GM23248 (cell line): ENCODE data around the gene NCOR2. TPM values are rescaled to one million over a fixed set of nuclear protein-coding genes. Genes with fewer than 3 reads are reported as not detected.

Experiments
- DNase-seq: peaks from one replicate; pipeline ENCODE4 v3.0.0-alpha.2; 2015
- H2AFZ ChIP-seq: fragments of 200-600 bp; sonication (generic); 2 replicates; pipeline ENCODE4 v1.6.1; 2016; ENCODE audit warnings: antibody characterized with exemption
- H3F3A ChIP-seq: fragments of 200-600 bp; sonication (generic); 2 replicates; pipeline ENCODE4 v1.6.1; 2016; ENCODE audit warnings: mild to moderate bottlenecking, antibody characterized with exemption, mixed run types; ENCODE audit not compliant: insufficient read depth
- H3K27ac ChIP-seq: fragments of 200-600 bp; sonication (generic); 2 replicates; pipeline ENCODE4 v1.5.1; 2016; ENCODE audit warnings: mild to moderate bottlenecking
- H3K27me3 ChIP-seq: fragments of 200-600 bp; sonication (generic); replicated peaks from 2 replicates; pipeline ENCODE4 v1.6.1; 2016; ENCODE audit warnings: mild to moderate bottlenecking; ENCODE audit not compliant: insufficient read depth
- H3K36me3 ChIP-seq: fragments of 200-600 bp; sonication (generic); 2 replicates; pipeline ENCODE4 v1.6.1; 2016; ENCODE audit warnings: low read depth, mild to moderate bottlenecking
- H3K4me1 ChIP-seq: fragments of 200-600 bp; sonication (generic); 2 replicates; pipeline ENCODE4 v1.6.1; 2016; ENCODE audit warnings: mild to moderate bottlenecking; ENCODE audit not compliant: insufficient read depth
- H3K4me2 ChIP-seq: fragments of 200-600 bp; sonication (generic); one replicate; pipeline ENCODE4 v1.6.1; 2016; ENCODE audit warnings: mild to moderate bottlenecking; ENCODE audit not compliant: unreplicated experiment
- H3K4me3 ChIP-seq: fragments of 200-600 bp; sonication (generic); 2 replicates; pipeline ENCODE4 v1.5.1; 2016; ENCODE audit warnings: mild to moderate bottlenecking
- H3K79me2 ChIP-seq: fragments of 200-600 bp; sonication (generic); 2 replicates; pipeline ENCODE4 v1.6.1; 2016; ENCODE audit warnings: mild to moderate bottlenecking; ENCODE audit not compliant: insufficient read depth
- H3K9ac ChIP-seq: fragments of 200-600 bp; sonication (generic); 2 replicates; pipeline ENCODE4 v1.6.1; 2016; ENCODE audit warnings: mild to moderate bottlenecking
- H3K9me2 ChIP-seq: fragments of 200-600 bp; sonication (generic); 2 replicates; pipeline ENCODE4 v1.6.1; 2016; ENCODE audit warnings: mixed run types, mild to moderate bottlenecking, moderate library complexity; ENCODE audit not compliant: insufficient read depth
- H3K9me3 ChIP-seq: fragments of 200-600 bp; sonication (generic); one replicate; pipeline ENCODE4 v1.6.1; 2017; ENCODE audit warnings: low read depth
- H4K20me1 ChIP-seq: fragments of 200-600 bp; sonication (generic); 2 replicates; pipeline ENCODE4 v1.6.0; 2016; ENCODE audit not compliant: insufficient read depth
- EZH2 ChIP-seq: fragments of 200-600 bp; sonication (generic); IDR thresholded peaks from 2 replicates; pipeline ENCODE4 v1.6.1; 2018; ENCODE audit warnings: antibody characterized with exemption, mild to moderate bottlenecking; ENCODE audit not compliant: insufficient read depth, poor library complexity, severe bottlenecking
- EZH2phosphoT487 ChIP-seq: fragments of 200-600 bp; sonication (generic); IDR thresholded peaks from 2 replicates; pipeline ENCODE4 v1.6.1; 2018; ENCODE audit warnings: antibody characterized with exemption, moderate library complexity, mild to moderate bottlenecking, low read depth; ENCODE audit not compliant: insufficient read depth
- WGBS, 2 experiments: methylation state at CpG; one replicate each; pipeline ENCODE4 v1.1.6; 2015 to 2017; ENCODE audit warnings: low lambda C conversion rate in 2 of 2, low coverage in 1 of 2; ENCODE audit errors: missing lambda C conversion rate in 2 of 2; 5-methylcytosine and 5-hydroxymethylcytosine counted together
- in situ Hi-C: fragments of 300-500 bp; cut with MboI; formaldehyde crosslinking; loops from 2 replicates; pipeline ENCODE4 v1.15.0; 2020
- polyA plus RNA-seq: library from polyadenylated mRNA; unstranded; fragments of >200 nt; fragmentation: Nextera tagmentation; extraction: Ambion mirVana; gene quantifications from 2 replicates; pipeline ENCODE4 v1.2.1, GENCODE V29; 2016
- total RNA-seq: library from RNA; depleted of rRNA; stranded (reverse); fragments of >200 nt; shearing (Covaris generic); gene quantifications from 2 replicates; pipeline ENCODE4 v1.2.3, GENCODE V29; 2014

The NCOR2 gene
- total and polyA plus RNA-seq, 2 experiments from 2014 or later = 37.7 to 43.5 TPM

- TF ChIP-seq EZH2 (no peak), EZH2phosphoT487 (no peak)
- H3K4me2 ChIP-seq = no peak overlapping the region
- no peaks in the 10 kb centered on the region for H3K27me3 ChIP-seq
- in situ Hi-C loops = no loop called here
- H3K9me3 ChIP-seq = no peaks in the 10 kb centered on the region
- peaks cover 4% of the 10 kb centered on the region; the same call in 1 of the 2 replicates for H4K20me1 ChIP-seq
- peaks cover 82% of the 10 kb centered on the region for H3K79me2 ChIP-seq
- H3F3A ChIP-seq = peaks cover 8% of the 10 kb centered on the region; the same call in 1 of the 2 replicates
- H2AFZ ChIP-seq = no peak overlapping the region
- WGBS, 2 experiments = 28 to 33% methylated on average over 16 to 20 of the region's 20 CpGs
- H3K36me3 ChIP-seq = no peaks in the 10 kb centered on the region
- H3K9me2 ChIP-seq = no peaks in the 10 kb centered on the region
- H3K4me1 ChIP-seq = peaks cover 20% of the 10 kb centered on the region
- no peak overlapping the region for H3K4me3 ChIP-seq
- no peak overlapping the region for H3K27ac ChIP-seq
- peak overlapping the region; percentile 64 for H3K9ac ChIP-seq
- peak; percentile 67 for DNase-seq
Observed at GRCh38 chr12:124543052-124543589, 24.3 kb downstream of the NCOR2 start.

DNA sequence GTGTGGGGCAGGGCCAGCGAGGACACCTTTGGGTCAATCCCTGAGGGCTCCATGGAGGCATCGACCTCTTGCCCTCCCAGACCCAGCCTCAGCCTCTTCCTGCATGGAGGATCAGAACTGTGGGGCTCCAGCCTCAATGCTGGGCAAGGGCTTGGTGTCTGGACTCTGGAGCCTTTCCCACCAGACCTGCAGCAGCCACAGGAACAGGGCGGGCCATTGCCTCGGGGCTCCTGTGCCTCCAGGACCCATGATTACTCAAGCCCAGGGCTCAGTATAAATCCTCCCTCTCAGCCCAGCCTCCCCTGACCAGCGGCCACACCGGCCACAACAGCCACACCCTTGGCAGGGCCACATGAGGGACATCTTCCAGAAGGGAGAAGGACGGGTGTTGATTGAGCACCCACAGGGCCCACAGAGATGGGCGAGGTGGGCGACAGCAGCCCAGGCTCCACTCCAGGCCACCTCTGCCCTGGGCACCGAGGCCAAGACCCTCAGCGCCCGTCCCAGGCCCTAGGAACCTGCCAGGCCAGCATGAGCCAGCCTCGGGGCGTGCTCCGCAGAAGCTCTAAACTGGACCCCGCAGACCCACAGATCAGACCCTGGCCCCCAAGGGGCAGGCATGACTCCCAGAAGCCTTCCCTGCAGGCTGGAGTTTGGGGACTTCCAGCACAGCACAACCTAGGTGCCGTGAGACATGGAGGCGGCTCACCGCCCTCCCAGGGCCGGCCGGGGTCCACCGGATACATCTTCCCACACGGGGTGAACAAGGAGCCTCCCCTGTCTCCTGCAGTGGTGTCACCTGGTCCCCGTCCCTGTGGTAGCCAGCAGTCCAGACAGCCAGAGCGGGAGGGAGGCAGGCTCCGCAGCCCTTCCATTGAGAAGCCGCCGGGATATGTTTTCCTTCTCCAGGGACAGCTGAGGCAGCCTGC lies 25.1 kb downstream of the NCOR2 start:
- in situ Hi-C loops = no loop called here
- H3K36me3 ChIP-seq = no peaks in the 10 kb centered on the region
- no peak overlapping the region for H3K9ac ChIP-seq
- 68 to 71% methylated on average over 26 to 27 of the region's 28 CpGs for WGBS, 2 experiments
- H3K4me2 ChIP-seq = no peak overlapping the region
- H3K4me3 ChIP-seq = no peak overlapping the region
- H3K27ac ChIP-seq = no peak overlapping the region
- peaks cover 4% of the 10 kb centered on the region; the same call in 1 of the 2 replicates for H4K20me1 ChIP-seq
- H3K9me3 ChIP-seq = no peaks in the 10 kb centered on the region
- H3K4me1 ChIP-seq = peaks cover 25% of the 10 kb centered on the region
- TF ChIP-seq EZH2phosphoT487 (no peak), EZH2 (no peak)
- peaks cover 82% of the 10 kb centered on the region for H3K79me2 ChIP-seq
- H3K9me2 ChIP-seq = no peaks in the 10 kb centered on the region
- H2AFZ ChIP-seq = no peak overlapping the region
- H3K27me3 ChIP-seq = no peaks in the 10 kb centered on the region
- 0 out of 2 replicates have a peak, but pooled peaks cover 2% of the 10 kb centered on the region for H3F3A ChIP-seq
- DNase-seq = peak; percentile 55

DNA sequence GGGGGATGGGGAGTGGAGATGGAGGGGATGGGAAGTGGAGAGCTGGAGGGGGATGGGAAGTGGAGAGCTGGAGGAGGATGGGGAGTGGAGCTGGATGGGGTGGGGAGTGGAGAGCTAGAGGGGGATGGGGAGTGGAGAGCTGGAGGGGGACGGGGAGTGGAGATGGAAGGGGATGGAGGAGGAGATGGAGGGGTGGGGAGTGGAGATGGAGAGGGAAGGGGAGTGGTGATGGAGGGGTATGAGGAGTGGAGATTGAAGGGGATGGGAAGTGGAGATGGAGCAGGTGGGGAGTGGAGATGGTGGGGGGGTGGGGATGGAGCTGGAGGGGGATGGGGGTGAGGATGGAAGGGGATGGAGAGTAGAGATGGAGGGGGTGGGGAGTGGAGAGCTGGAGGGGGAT lies 26.1 kb downstream of the NCOR2 start:
- no peak overlapping the region for H2AFZ ChIP-seq
- peaks cover 7% of the 10 kb centered on the region for H3F3A ChIP-seq
- in situ Hi-C loops = no loop called here
- no peak overlapping the region for H3K4me3 ChIP-seq
- H4K20me1 ChIP-seq = peaks cover 13% of the 10 kb centered on the region; the same call in 1 of the 2 replicates
- H3K36me3 ChIP-seq = no peaks in the 10 kb centered on the region
- peaks cover 33% of the 10 kb centered on the region for H3K4me1 ChIP-seq
- no peaks in the 10 kb centered on the region for H3K9me3 ChIP-seq
- no peaks in the 10 kb centered on the region for H3K27me3 ChIP-seq
- no peaks in the 10 kb centered on the region for H3K9me2 ChIP-seq
- H3K27ac ChIP-seq = no peak overlapping the region
- H3K4me2 ChIP-seq = no peak overlapping the region
- no peak overlapping the region for H3K9ac ChIP-seq
- H3K79me2 ChIP-seq = peaks cover 83% of the 10 kb centered on the region
- 97% methylated on average over 1 of the region's 1 CpG; no CpG with 5 or more reads in 1 of the 2 experiments for WGBS, 2 experiments
- TF ChIP-seq EZH2phosphoT487 (no peak), EZH2 (no peak)
- no peak for DNase-seq

DNA sequence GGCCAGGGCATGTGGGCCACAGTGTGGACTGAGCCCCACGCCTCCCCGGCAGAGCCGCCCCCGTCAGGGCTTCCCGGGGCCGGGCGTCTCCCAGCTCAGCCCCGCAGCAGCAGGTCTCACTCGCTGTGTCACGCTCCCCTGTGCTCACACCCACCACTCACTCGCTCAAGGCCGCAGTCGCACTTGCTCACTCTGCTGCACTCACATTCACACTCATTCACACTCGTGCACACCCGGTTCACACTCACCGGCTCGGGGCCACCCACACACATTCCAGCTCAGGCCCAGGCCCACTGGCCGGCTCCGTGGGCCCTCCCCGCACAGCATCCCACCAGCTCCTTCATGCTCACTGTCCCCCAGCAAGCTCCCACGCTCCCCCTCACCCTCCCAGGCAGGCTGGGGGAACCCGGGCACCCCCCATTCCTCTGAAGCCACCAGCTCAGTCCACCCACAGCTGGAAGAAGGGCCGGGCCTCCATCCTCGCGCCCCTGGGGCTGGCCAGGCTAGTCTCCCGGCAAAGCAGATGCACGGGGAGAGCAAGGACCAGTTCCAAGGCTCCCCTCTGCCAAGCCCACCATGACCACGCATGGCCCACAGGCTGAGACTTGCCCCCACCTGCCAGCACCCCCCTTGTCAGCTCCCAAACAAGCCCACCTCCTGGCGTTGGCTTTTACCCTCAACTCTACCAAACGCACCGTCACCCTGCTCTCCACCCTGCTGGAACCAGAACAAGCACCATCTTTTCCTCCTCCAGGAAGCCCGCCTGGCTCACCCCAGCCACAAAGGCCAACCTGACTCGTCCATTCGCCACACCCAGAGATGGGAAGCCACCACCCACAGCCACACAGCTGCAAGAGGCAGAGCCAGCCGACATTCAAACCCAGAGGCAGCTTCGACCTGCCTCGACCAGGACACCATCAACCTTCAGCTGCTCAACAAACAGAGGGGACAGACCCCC lies 28.0 kb downstream of the NCOR2 start:
- no peak overlapping the region for H3K4me2 ChIP-seq
- H3K36me3 ChIP-seq = no peaks in the 10 kb centered on the region
- peaks cover 35% of the 10 kb centered on the region for H3K4me1 ChIP-seq
- no peak overlapping the region for H3K4me3 ChIP-seq
- no peak overlapping the region for H2AFZ ChIP-seq
- H3K9ac ChIP-seq = no peak overlapping the region
- 66 to 67% methylated on average over 30 to 34 of the region's 37 CpGs for WGBS, 2 experiments
- H3K79me2 ChIP-seq = peaks cover 83% of the 10 kb centered on the region
- H4K20me1 ChIP-seq = peaks cover 14% of the 10 kb centered on the region; the same call in 1 of the 2 replicates
- no peaks in the 10 kb centered on the region for H3K27me3 ChIP-seq
- TF ChIP-seq EZH2 (no peak), EZH2phosphoT487 (no peak)
- peak; percentile 41 for DNase-seq
- H3K9me2 ChIP-seq = no peaks in the 10 kb centered on the region
- H3F3A ChIP-seq = peaks cover 13% of the 10 kb centered on the region
- no peak overlapping the region for H3K27ac ChIP-seq
- in situ Hi-C loops = no loop called here
- no peaks in the 10 kb centered on the region for H3K9me3 ChIP-seq
